Liver (tissue), 9 donors: ENCODE measurements around the gene MLLT3. TPM values are rescaled to one million over a fixed set of nuclear protein-coding genes. Genes with fewer than 3 reads are reported as not detected.

ENCODE experiments used
- DNase-seq: peaks from one replicate; pipeline ENCODE4 v3.0.0-alpha.2; 2017; ENCODE audit warnings: low spot score
- H3K27ac ChIP-seq, 2 donors: one replicate each; pipeline ENCODE4 v1.7.0; 2013; ENCODE audit warnings: inconsistent platforms in 2 of 2, low read length in 2 of 2, control low read depth in 1 of 2, low read depth in 1 of 2, mild to moderate bottlenecking in 1 of 2
- H3K27me3 ChIP-seq, 4 donors: one replicate each; pipeline versions ENCODE4 v1.6.1 to v1.7.0; 2013; ENCODE audit warnings: low read length in 3 of 4, inconsistent platforms in 1 of 4, mild to moderate bottlenecking in 1 of 4, moderate library complexity in 1 of 4; ENCODE audit not compliant: control insufficient read depth in 4 of 4, insufficient read depth in 4 of 4
- H3K36me3 ChIP-seq, 4 donors: one replicate each; pipeline versions ENCODE4 v1.6.1 to v1.7.0; 2013; ENCODE audit warnings: low read length in 3 of 4, mild to moderate bottlenecking in 3 of 4, low read depth in 1 of 4, moderate library complexity in 1 of 4; ENCODE audit not compliant: control insufficient read depth in 4 of 4, insufficient read depth in 3 of 4
- H3K4me1 ChIP-seq, 4 donors: one replicate each; pipeline versions ENCODE4 v1.6.1 to v1.7.0; 2013; ENCODE audit warnings: low read length in 3 of 4, mild to moderate bottlenecking in 3 of 4, moderate library complexity in 1 of 4; ENCODE audit not compliant: control insufficient read depth in 4 of 4, insufficient read depth in 4 of 4
- H3K4me3 ChIP-seq, 3 donors: one replicate each; pipeline versions ENCODE4 v1.6.1 to v1.7.0; 2013; ENCODE audit warnings: low read length in 3 of 3, control low read depth in 1 of 3, low read depth in 1 of 3, mild to moderate bottlenecking in 1 of 3
- H3K9ac ChIP-seq, 2 donors: one replicate each; pipeline ENCODE4 v1.7.0; 2013; ENCODE audit warnings: low read length in 2 of 2, mild to moderate bottlenecking in 2 of 2, moderate library complexity in 2 of 2, control low read depth in 1 of 2, low read depth in 1 of 2
- H3K9me3 ChIP-seq, 4 donors: one replicate each; pipeline versions ENCODE4 v1.6.1 to v1.7.0; 2013; ENCODE audit warnings: low read length in 3 of 4; ENCODE audit not compliant: control insufficient read depth in 4 of 4
- EGR1 ChIP-seq, 2 donors: IDR thresholded peaks; 2 replicates each; pipeline ENCODE4 v1.6.1; 2016 to 2018; ENCODE audit warnings: antibody characterized with exemption in 2 of 2, low read depth in 2 of 2
- FOXA1 ChIP-seq: IDR thresholded peaks from 2 replicates; pipeline ENCODE4 v1.6.1; 2016; ENCODE audit warnings: antibody characterized with exemption
- FOXA2 ChIP-seq: IDR thresholded peaks from 2 replicates; pipeline ENCODE4 v1.6.1; 2016; ENCODE audit warnings: antibody characterized with exemption
- GABPA ChIP-seq, 2 donors: IDR thresholded peaks in 1 of 2; conservative IDR thresholded peaks in 1 of 2; 2 replicates each; pipeline ENCODE4 v1.6.1; 2016; ENCODE audit warnings: antibody characterized with exemption in 2 of 2, mild to moderate bottlenecking in 1 of 2, moderate library complexity in 1 of 2
- HNF4A ChIP-seq, 2 donors: conservative IDR thresholded peaks; 2 replicates each; pipeline ENCODE4 v1.6.1; 2016; ENCODE audit warnings: antibody characterized with exemption in 2 of 2, mild to moderate bottlenecking in 2 of 2
- HNF4G ChIP-seq: IDR thresholded peaks from 2 replicates; pipeline ENCODE4 v1.6.1; 2016; ENCODE audit warnings: antibody characterized with exemption
- JUND ChIP-seq, 2 donors: IDR thresholded peaks; 2 replicates each; pipeline ENCODE4 v1.6.1; 2016; ENCODE audit warnings: antibody characterized with exemption in 2 of 2
- NR2F2 ChIP-seq: IDR thresholded peaks from 2 replicates; pipeline ENCODE4 v1.6.1; 2016; ENCODE audit warnings: antibody characterized with exemption
- RAD21 ChIP-seq, 2 donors: IDR thresholded peaks; 2 replicates each; pipeline ENCODE4 v1.6.1; 2016; ENCODE audit warnings: antibody characterized with exemption in 2 of 2, mild to moderate bottlenecking in 2 of 2
- RXRA ChIP-seq, 2 donors: IDR thresholded peaks; 2 replicates each; pipeline ENCODE4 v1.6.1; 2017 to 2018; ENCODE audit warnings: antibody characterized with exemption in 2 of 2, mild to moderate bottlenecking in 1 of 2
- SP1 ChIP-seq: IDR thresholded peaks from 2 replicates; pipeline ENCODE4 v1.6.1; 2018; ENCODE audit warnings: antibody characterized with exemption, mild to moderate bottlenecking
- TAF1 ChIP-seq: conservative IDR thresholded peaks from 2 replicates; pipeline ENCODE4 v1.6.1; 2016; ENCODE audit warnings: antibody characterized with exemption, mild to moderate bottlenecking
- YY1 ChIP-seq: IDR thresholded peaks from 2 replicates; pipeline ENCODE4 v1.6.1; 2016; ENCODE audit warnings: antibody characterized with exemption, mild to moderate bottlenecking
- WGBS: extraction: QIAGEN DNeasy Blood & Tissue Kit; methylation state at CpG from one replicate; pipeline ENCODE4 v1.1.7; 2013; 5-methylcytosine and 5-hydroxymethylcytosine counted together
- polyA plus RNA-seq, 2 donors: library from polyadenylated mRNA; stranded (reverse) in 1 of 2; unstranded in 1 of 2; fragments of 200-250 nt in 1 of 2; fragments of >200 nt in 1 of 2; fragmentation: Nextera tagmentation in 1 of 2; extraction: Ambion mirVana in 1 of 2; gene quantifications; one replicate each; pipeline versions ENCODE4 v1.2.1 to v1.2.3, GENCODE V29; 2013 to 2015
- total RNA-seq, 2 donors: library from RNA; depleted of rRNA; stranded (reverse); fragments of >200 nt; gene quantifications; one replicate each; pipeline ENCODE4 v1.2.3, GENCODE V29; 2014
- TF ChIP-seq, protein P1 (sequence below): fragments of 150-350 bp; IDR thresholded peaks from 2 replicates; pipeline ENCODE4 v1.5.1; 2017; ENCODE audit warnings: improper control_type of control experiment, low read depth, low read length; ENCODE audit not compliant: missing input control
- TF ChIP-seq, protein P2 (sequence below): IDR thresholded peaks from 2 replicates; pipeline ENCODE4 v1.6.1; 2016; ENCODE audit warnings: antibody characterized with exemption, mild to moderate bottlenecking
- TF ChIP-seq, protein P3 (sequence below): IDR thresholded peaks from 2 replicates; pipeline ENCODE4 v1.6.1; 2016; ENCODE audit warnings: antibody characterized with exemption
- TF ChIP-seq, protein P4 (sequence below): IDR thresholded peaks from 2 replicates; pipeline ENCODE4 v1.6.1; 2016; ENCODE audit warnings: antibody characterized with exemption
- TF ChIP-seq, protein P5 (sequence below): IDR thresholded peaks from 2 replicates; pipeline ENCODE4 v1.6.1; 2016; ENCODE audit warnings: antibody characterized with exemption
- donor health status: healthy.
- donor health status: healthy.
- donor health status: healthy.
- donor health status: healthy.
- donor health status: healthy.

The MLLT3 gene
- total and polyA plus RNA-seq, 4 donors, result 0.79 to 25.5 (median 1.3) TPM

DNA sequence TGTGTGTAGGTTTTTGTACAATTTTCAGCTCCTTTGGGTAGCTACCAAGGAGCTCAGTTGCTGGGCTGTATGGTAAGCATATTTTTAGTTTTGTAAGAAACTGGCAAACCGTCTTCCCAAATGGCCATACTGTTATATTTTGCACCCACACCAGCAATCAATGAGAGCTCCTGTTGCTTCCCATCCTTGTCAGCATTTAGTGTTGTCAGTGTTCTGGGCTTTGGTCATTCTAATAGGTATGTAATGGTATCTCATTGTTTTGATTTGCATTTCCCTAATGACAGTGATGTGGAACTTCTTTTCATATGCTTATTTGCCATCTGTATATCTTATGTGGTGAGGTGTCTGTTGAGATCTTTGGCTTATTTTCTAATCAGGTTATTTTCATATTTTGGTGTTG, 320.1 kb downstream of the MLLT3 start:
- H3K4me1 ChIP-seq, result no peaks in the 10 kb centered on the region
- no peak overlapping the region for H3K4me3 ChIP-seq
- TF ChIP-seq, protein P1, sequence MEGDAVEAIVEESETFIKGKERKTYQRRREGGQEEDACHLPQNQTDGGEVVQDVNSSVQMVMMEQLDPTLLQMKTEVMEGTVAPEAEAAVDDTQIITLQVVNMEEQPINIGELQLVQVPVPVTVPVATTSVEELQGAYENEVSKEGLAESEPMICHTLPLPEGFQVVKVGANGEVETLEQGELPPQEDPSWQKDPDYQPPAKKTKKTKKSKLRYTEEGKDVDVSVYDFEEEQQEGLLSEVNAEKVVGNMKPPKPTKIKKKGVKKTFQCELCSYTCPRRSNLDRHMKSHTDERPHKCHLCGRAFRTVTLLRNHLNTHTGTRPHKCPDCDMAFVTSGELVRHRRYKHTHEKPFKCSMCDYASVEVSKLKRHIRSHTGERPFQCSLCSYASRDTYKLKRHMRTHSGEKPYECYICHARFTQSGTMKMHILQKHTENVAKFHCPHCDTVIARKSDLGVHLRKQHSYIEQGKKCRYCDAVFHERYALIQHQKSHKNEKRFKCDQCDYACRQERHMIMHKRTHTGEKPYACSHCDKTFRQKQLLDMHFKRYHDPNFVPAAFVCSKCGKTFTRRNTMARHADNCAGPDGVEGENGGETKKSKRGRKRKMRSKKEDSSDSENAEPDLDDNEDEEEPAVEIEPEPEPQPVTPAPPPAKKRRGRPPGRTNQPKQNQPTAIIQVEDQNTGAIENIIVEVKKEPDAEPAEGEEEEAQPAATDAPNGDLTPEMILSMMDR, result no peak
- TF ChIP-seq YY1 (no peak), RXRA (IDR thresholded peaks at IDR 0.05) (no peak), HNF4A (conservative IDR thresholded peaks at IDR 0.05) (no peak), TAF1 (no peak), EGR1 (IDR thresholded peaks at IDR 0.05; ENCODE audit: low read depth in 2 of 2) (no peak), JUND (IDR thresholded peaks at IDR 0.05) (no peak), NR2F2 (no peak), RAD21 (IDR thresholded peaks at IDR 0.05) (no peak), SP1 (no peak), HNF4G (no peak), FOXA2 (no peak), GABPA (IDR thresholded peaks at IDR 0.05 in 1 of 2, conservative IDR thresholded peaks at IDR 0.05 in 1 of 2) (no peak), FOXA1 (no peak)
- TF ChIP-seq, protein P2, sequence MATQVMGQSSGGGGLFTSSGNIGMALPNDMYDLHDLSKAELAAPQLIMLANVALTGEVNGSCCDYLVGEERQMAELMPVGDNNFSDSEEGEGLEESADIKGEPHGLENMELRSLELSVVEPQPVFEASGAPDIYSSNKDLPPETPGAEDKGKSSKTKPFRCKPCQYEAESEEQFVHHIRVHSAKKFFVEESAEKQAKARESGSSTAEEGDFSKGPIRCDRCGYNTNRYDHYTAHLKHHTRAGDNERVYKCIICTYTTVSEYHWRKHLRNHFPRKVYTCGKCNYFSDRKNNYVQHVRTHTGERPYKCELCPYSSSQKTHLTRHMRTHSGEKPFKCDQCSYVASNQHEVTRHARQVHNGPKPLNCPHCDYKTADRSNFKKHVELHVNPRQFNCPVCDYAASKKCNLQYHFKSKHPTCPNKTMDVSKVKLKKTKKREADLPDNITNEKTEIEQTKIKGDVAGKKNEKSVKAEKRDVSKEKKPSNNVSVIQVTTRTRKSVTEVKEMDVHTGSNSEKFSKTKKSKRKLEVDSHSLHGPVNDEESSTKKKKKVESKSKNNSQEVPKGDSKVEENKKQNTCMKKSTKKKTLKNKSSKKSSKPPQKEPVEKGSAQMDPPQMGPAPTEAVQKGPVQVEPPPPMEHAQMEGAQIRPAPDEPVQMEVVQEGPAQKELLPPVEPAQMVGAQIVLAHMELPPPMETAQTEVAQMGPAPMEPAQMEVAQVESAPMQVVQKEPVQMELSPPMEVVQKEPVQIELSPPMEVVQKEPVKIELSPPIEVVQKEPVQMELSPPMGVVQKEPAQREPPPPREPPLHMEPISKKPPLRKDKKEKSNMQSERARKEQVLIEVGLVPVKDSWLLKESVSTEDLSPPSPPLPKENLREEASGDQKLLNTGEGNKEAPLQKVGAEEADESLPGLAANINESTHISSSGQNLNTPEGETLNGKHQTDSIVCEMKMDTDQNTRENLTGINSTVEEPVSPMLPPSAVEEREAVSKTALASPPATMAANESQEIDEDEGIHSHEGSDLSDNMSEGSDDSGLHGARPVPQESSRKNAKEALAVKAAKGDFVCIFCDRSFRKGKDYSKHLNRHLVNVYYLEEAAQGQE, result no peak
- TF ChIP-seq, protein P3, sequence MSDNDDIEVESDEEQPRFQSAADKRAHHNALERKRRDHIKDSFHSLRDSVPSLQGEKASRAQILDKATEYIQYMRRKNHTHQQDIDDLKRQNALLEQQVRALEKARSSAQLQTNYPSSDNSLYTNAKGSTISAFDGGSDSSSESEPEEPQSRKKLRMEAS, result no peak
- TF ChIP-seq, protein P4, sequence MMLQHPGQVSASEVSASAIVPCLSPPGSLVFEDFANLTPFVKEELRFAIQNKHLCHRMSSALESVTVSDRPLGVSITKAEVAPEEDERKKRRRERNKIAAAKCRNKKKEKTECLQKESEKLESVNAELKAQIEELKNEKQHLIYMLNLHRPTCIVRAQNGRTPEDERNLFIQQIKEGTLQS, result no peak
- TF ChIP-seq, protein P5, sequence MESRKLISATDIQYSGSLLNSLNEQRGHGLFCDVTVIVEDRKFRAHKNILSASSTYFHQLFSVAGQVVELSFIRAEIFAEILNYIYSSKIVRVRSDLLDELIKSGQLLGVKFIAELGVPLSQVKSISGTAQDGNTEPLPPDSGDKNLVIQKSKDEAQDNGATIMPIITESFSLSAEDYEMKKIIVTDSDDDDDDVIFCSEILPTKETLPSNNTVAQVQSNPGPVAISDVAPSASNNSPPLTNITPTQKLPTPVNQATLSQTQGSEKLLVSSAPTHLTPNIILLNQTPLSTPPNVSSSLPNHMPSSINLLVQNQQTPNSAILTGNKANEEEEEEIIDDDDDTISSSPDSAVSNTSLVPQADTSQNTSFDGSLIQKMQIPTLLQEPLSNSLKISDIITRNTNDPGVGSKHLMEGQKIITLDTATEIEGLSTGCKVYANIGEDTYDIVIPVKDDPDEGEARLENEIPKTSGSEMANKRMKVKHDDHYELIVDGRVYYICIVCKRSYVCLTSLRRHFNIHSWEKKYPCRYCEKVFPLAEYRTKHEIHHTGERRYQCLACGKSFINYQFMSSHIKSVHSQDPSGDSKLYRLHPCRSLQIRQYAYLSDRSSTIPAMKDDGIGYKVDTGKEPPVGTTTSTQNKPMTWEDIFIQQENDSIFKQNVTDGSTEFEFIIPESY, result no peak
- H3K9ac ChIP-seq, result no peak overlapping the region
- WGBS, result 75% methylated on average over 1 of the region's 1 CpG
- no peaks in the 10 kb centered on the region for H3K9me3 ChIP-seq
- H3K27me3 ChIP-seq, result peaks cover 0 to 7% (median 0%) of the 10 kb centered on the region in 4 donors
- DNase-seq, result no peak
- H3K27ac ChIP-seq, result no peak overlapping the region
- H3K36me3 ChIP-seq, result no peaks in the 10 kb centered on the region
